Type B pancreatic cell (in vitro differentiated cells): Measurements from ENCODE around the gene SPIB. TPM values are rescaled to one million over a fixed set of nuclear protein-coding genes. Genes with fewer than 3 reads are reported as not detected.

Source experiments
- DNase-seq: peaks from one replicate; pipeline ENCODE4 v3.0.0; 2021; ENCODE audit warnings: mixed read lengths; ENCODE audit not compliant: unreplicated experiment; ENCODE audit errors: extremely low spot score
- H3K27ac Mint-ChIP-seq: 2 replicates; pipeline ENCODE4 v1.8.0; 2021; ENCODE audit warnings: mild to moderate bottlenecking, mixed read lengths
- H3K27me3 Mint-ChIP-seq: 2 replicates; pipeline ENCODE4 v1.8.0; 2021; ENCODE audit warnings: mixed read lengths
- H3K36me3 Mint-ChIP-seq: 2 replicates; pipeline ENCODE4 v1.8.0; 2021; ENCODE audit warnings: mixed read lengths
- H3K4me1 Mint-ChIP-seq: one replicate; pipeline ENCODE4 v1.8.0; 2021; ENCODE audit warnings: mixed read lengths; ENCODE audit not compliant: unreplicated experiment
- H3K4me3 Mint-ChIP-seq: 2 replicates; pipeline ENCODE4 v1.8.0; 2021; ENCODE audit warnings: mild to moderate bottlenecking, mixed read lengths
- H3K9me3 Mint-ChIP-seq: 2 replicates; pipeline ENCODE4 v1.8.0; 2021; ENCODE audit warnings: mixed read lengths
- total RNA-seq: library from RNA; stranded (reverse); gene quantifications from 2 replicates; pipeline ENCODE4 v1.2.1, GENCODE V29; 2021; ENCODE audit warnings: low replicate concordance
- TF ChIP-seq, protein P1 (sequence below): fragments of 200-600 bp; sonication (generic); conservative IDR thresholded peaks from 2 replicates; pipeline ENCODE4 v1.5.0; 2021; ENCODE audit warnings: antibody characterized with exemption, mild to moderate bottlenecking

The SPIB gene
- total RNA-seq, 1 donor from 2014 or later = 2.6 TPM

- no peak overlapping the region for H3K4me3 Mint-ChIP-seq
- H3K4me1 Mint-ChIP-seq = peaks cover 10% of the 10 kb centered on the region
- no peak overlapping the region for H3K27ac Mint-ChIP-seq
- no peaks in the 10 kb centered on the region for H3K36me3 Mint-ChIP-seq
- DNase-seq = no peak
- TF ChIP-seq, protein P1, sequence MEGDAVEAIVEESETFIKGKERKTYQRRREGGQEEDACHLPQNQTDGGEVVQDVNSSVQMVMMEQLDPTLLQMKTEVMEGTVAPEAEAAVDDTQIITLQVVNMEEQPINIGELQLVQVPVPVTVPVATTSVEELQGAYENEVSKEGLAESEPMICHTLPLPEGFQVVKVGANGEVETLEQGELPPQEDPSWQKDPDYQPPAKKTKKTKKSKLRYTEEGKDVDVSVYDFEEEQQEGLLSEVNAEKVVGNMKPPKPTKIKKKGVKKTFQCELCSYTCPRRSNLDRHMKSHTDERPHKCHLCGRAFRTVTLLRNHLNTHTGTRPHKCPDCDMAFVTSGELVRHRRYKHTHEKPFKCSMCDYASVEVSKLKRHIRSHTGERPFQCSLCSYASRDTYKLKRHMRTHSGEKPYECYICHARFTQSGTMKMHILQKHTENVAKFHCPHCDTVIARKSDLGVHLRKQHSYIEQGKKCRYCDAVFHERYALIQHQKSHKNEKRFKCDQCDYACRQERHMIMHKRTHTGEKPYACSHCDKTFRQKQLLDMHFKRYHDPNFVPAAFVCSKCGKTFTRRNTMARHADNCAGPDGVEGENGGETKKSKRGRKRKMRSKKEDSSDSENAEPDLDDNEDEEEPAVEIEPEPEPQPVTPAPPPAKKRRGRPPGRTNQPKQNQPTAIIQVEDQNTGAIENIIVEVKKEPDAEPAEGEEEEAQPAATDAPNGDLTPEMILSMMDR = peak; percentile 88
- H3K9me3 Mint-ChIP-seq = no peaks in the 10 kb centered on the region
- no peaks in the 10 kb centered on the region for H3K27me3 Mint-ChIP-seq
Measured at GRCh38 chr19:50461066-50461875, 42.5 kb downstream of the SPIB start.

DNA sequence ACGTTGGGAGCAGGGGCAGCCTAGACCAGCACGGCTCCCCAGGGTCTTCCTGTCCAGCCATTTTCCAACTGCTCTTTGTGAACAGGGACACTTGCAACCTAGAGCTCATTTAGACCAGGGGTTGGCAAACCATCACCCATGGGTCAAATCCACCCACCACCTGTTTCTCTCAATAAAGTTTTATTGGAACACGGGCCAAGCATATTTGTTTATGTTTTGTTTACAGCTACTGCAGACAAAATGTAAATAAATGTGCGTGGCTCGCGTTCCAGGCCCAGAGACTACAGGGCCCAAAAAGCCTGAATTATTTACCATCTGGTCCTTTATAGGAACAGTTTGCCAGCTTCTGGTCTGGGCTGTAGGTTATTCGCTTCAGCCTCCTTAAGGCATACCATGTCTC, 44.2 kb downstream of the SPIB start:
- TF ChIP-seq, protein P1 = no peak
- H3K27ac Mint-ChIP-seq = no peak overlapping the region
- no peak overlapping the region for H3K4me3 Mint-ChIP-seq
- no peaks in the 10 kb centered on the region for H3K27me3 Mint-ChIP-seq
- H3K36me3 Mint-ChIP-seq = no peaks in the 10 kb centered on the region
- no peak for DNase-seq
- H3K9me3 Mint-ChIP-seq = no peaks in the 10 kb centered on the region
- H3K4me1 Mint-ChIP-seq = peaks cover 10% of the 10 kb centered on the region

GRCh38 chr19:50464348-50464747, 45.6 kb downstream of the SPIB start:
- H3K27me3 Mint-ChIP-seq = no peaks in the 10 kb centered on the region
- H3K27ac Mint-ChIP-seq = no peak overlapping the region
- DNase-seq = no peak
- H3K9me3 Mint-ChIP-seq = no peaks in the 10 kb centered on the region
- peaks cover 13% of the 10 kb centered on the region for H3K4me1 Mint-ChIP-seq
- TF ChIP-seq, protein P1 = no peak
- H3K4me3 Mint-ChIP-seq = no peak overlapping the region
- H3K36me3 Mint-ChIP-seq = no peaks in the 10 kb centered on the region

- no peaks in the 10 kb centered on the region for H3K27me3 Mint-ChIP-seq
- TF ChIP-seq, protein P1 = no peak
- no peak overlapping the region for H3K27ac Mint-ChIP-seq
- no peaks in the 10 kb centered on the region for H3K36me3 Mint-ChIP-seq
- peaks cover 13% of the 10 kb centered on the region for H3K4me1 Mint-ChIP-seq
- no peak for DNase-seq
- no peak overlapping the region for H3K4me3 Mint-ChIP-seq
- H3K9me3 Mint-ChIP-seq = no peaks in the 10 kb centered on the region
Measured at GRCh38 chr19:50465000-50465399, 46.3 kb downstream of the SPIB start.

GRCh38 chr19:50465986-50466705, 47.4 kb downstream of the SPIB start:
- TF ChIP-seq, protein P1 = peak; percentile 77
- no peak overlapping the region for H3K4me3 Mint-ChIP-seq
- H3K36me3 Mint-ChIP-seq = no peaks in the 10 kb centered on the region
- no peak overlapping the region for H3K27ac Mint-ChIP-seq
- H3K27me3 Mint-ChIP-seq = no peaks in the 10 kb centered on the region
- H3K4me1 Mint-ChIP-seq = peaks cover 12% of the 10 kb centered on the region
- DNase-seq = no peak
- no peaks in the 10 kb centered on the region for H3K9me3 Mint-ChIP-seq
